Activated T-cell treated with anti-CD3 and anti-CD28 coated beads, Interleukin-2, amount 50 U/mL, for 24 hours (primary cell): ENCODE results near the gene MYO1E.
"Not testable (repeated sequence)": the region's sequence is repeated elsewhere in the genome, so short reads cannot be mapped to it uniquely, and the experiment has no call there.

Experiments used
- DNase-seq: peaks from one replicate; pipeline ENCODE4 v3.0.0-alpha.2; 2020
- H3K27ac Mint-ChIP-seq: 2 replicates; pipeline ENCODE4 v1.8.0; 2020; ENCODE audit warnings: mild to moderate bottlenecking, mixed read lengths
- H3K27me3 Mint-ChIP-seq: 2 replicates; pipeline ENCODE4 v1.8.0; 2020; ENCODE audit warnings: mixed read lengths
- H3K36me3 Mint-ChIP-seq: 2 replicates; pipeline ENCODE4 v1.8.0; 2020; ENCODE audit warnings: low read depth, mixed read lengths
- H3K4me1 Mint-ChIP-seq: 2 replicates; pipeline ENCODE4 v1.8.0; 2020; ENCODE audit warnings: low read depth, mixed read lengths
- H3K4me3 Mint-ChIP-seq: 2 replicates; pipeline ENCODE4 v1.8.0; 2020; ENCODE audit warnings: mild to moderate bottlenecking, moderate library complexity, mixed read lengths
- H3K9me3 Mint-ChIP-seq: 2 replicates; pipeline ENCODE4 v1.8.0; 2020; ENCODE audit warnings: mixed read lengths

Gene MYO1E

DNA sequence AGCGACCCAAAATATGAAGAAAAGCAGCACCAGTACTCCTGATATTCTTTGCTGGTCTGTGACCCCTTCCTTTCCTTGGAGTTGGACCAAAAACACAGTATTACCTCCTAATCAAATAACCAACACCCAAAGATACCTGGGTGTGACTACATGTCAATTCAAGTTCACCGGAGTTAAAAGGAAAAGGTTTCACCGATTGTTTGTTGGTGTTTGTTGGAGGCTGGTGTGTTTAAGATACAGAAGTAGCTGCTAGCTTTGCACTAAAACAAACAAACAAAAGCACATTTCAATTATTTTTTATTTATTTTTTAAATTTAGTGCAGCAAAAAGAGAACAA lies 81.5 kb downstream of the MYO1E start:
- H3K9me3 Mint-ChIP-seq = no peaks in the 10 kb centered on the region
- H3K4me1 Mint-ChIP-seq = peaks cover under 1% of the 10 kb centered on the region
- no peaks in the 10 kb centered on the region for H3K36me3 Mint-ChIP-seq
- no peak overlapping the region for H3K27ac Mint-ChIP-seq
- no peaks in the 10 kb centered on the region for H3K27me3 Mint-ChIP-seq
- DNase-seq = no peak
- H3K4me3 Mint-ChIP-seq = no peak overlapping the region

GRCh38 chr15:59290295-59291212 lies 82.1 kb downstream of the MYO1E start:
- H3K4me3 Mint-ChIP-seq = no peak overlapping the region
- no peaks in the 10 kb centered on the region for H3K4me1 Mint-ChIP-seq
- H3K9me3 Mint-ChIP-seq = no peaks in the 10 kb centered on the region
- H3K27ac Mint-ChIP-seq = no peak overlapping the region
- H3K27me3 Mint-ChIP-seq = no peaks in the 10 kb centered on the region
- DNase-seq = no peak
- no peaks in the 10 kb centered on the region for H3K36me3 Mint-ChIP-seq

DNA sequence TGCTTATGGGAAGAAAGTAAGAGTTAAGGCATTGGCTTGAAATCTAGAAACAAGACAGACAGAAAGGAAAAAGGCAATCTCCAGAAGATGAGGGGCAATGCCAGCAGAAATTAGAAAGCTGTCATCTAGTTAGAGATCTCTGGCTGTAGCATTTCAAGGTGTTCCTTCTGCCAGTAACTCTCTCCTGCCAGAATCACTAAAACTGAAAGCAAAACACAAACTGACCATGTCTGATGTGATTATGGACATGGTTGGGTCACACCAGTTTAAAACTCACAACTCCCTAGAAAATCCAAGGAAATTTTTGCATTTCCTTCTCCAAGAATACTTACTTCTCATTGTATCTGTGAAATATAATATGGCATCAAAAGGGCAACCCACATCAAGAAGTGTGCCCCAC lies 83.1 kb downstream of the MYO1E start:
- no peaks in the 10 kb centered on the region for H3K4me1 Mint-ChIP-seq
- no peak for DNase-seq
- no peak overlapping the region for H3K27ac Mint-ChIP-seq
- no peaks in the 10 kb centered on the region for H3K36me3 Mint-ChIP-seq
- H3K27me3 Mint-ChIP-seq = no peaks in the 10 kb centered on the region
- no peak overlapping the region for H3K4me3 Mint-ChIP-seq
- no peaks in the 10 kb centered on the region for H3K9me3 Mint-ChIP-seq

DNA sequence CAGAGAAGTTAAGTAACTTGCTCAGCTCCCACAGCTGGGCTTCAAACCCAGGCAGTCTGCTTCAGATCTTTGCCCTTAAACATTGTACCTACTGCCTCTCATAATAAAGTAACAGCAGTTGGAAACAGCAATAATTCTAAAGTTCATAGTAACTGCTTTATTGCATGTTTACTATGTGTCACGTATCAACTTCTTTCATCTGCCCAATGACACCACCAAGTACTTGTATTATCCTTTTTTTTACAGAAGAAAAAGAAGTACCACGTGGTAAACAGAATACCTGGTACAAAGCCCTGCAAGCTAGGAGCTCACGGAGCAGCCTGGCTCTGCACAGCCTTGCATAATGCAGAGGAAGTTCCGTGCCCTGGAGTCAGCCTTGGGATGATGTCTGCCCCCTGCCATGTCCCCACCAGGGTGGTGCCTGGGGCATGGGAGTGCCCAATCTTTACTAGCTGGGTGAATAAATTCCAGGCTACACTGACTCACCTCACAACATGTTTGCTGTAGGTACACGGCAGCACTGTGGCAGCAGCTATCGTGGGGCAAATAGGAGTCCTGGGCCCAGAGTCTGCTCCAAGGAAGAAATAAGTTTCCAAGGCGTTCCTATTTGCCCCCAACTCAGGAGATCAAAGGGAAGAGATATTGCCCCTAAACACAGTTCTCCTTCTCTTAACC lies 88.8 kb downstream of the MYO1E start:
- DNase-seq = no peak
- no peaks in the 10 kb centered on the region for H3K36me3 Mint-ChIP-seq
- H3K4me1 Mint-ChIP-seq = no peaks in the 10 kb centered on the region
- H3K9me3 Mint-ChIP-seq = no peaks in the 10 kb centered on the region
- H3K27ac Mint-ChIP-seq = no peak overlapping the region
- no peaks in the 10 kb centered on the region for H3K27me3 Mint-ChIP-seq
- H3K4me3 Mint-ChIP-seq = no peak overlapping the region

DNA sequence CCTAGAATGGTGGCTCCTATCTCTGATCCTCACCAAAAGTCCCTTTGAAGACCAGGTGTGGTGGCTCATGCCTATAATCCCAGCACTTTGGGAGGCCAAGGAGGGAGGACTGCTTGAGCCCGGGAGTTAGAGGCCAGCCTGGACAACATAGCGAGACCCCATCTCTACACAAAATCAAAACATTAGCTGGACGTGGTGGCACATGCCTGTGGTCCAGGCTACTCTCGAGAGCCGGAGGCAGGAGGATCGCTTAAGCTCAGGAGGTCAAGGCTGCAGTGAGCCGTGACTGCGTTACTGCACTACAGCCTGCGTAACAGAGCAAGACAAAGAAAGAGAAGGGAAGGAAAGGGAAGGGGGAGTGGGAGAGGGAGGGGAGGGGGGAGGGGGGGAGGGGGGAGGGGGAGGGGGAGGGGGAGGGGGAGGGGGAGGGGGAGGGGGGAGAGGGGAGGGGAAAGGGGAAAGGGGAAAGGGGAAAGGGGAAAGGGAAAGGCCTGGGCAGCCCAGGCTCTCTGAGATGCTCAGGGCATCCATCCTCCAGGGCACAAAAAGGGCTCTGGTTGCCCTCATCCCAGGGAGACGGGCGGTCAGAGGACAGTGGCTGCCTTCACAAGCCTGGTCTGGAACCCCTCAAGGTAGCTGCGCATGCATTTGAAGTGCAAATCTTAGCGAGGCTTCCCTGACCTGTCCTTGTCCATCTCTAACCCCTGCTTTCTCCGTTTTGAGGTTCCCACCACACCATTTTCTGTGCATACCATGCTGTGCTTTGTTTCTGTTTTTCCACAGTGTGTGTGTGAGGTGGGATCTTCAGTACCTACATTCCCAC lies 89.9 kb downstream of the MYO1E start:
- DNase-seq = no peak
- Mint-ChIP-seq H3K9me3 (no peaks in the 10 kb centered on the region), H3K27ac (no peak overlapping the region), H3K4me1 (no peaks in the 10 kb centered on the region), H3K36me3 (no peaks in the 10 kb centered on the region), H3K27me3 (no peaks in the 10 kb centered on the region), H3K4me3 (no peak overlapping the region)

GRCh38 chr15:59281699-59282098 lies 91.0 kb downstream of the MYO1E start:
- no peak for DNase-seq
- Mint-ChIP-seq H3K27me3 (no peaks in the 10 kb centered on the region), H3K4me1 (no peaks in the 10 kb centered on the region), H3K27ac (no peak overlapping the region), H3K36me3 (no peaks in the 10 kb centered on the region), H3K4me3 (no peak overlapping the region), H3K9me3 (no peaks in the 10 kb centered on the region)

DNA sequence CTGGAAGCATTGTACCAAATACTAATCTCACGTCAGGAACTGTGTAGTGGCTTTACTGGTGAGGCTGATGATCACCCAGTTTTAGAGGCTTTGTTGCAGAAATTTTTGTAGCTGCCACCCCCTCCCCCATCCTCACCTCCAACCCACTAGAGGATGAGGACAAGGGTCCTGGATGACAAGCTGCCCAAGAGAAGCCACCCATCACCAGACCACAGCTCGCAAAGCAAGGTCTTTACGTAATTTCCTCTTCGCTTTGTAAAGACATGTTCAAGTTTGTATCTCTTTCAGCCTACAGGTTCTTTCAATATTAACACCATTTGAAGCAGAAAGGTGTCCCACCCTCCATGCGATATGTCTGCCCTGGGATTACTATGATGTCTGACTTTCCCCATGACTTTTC lies 91.8 kb downstream of the MYO1E start:
- H3K36me3 Mint-ChIP-seq = no peaks in the 10 kb centered on the region
- no peaks in the 10 kb centered on the region for H3K4me1 Mint-ChIP-seq
- DNase-seq = no peak
- H3K9me3 Mint-ChIP-seq = no peaks in the 10 kb centered on the region
- no peaks in the 10 kb centered on the region for H3K27me3 Mint-ChIP-seq
- H3K27ac Mint-ChIP-seq = no peak overlapping the region
- H3K4me3 Mint-ChIP-seq = no peak overlapping the region

DNA sequence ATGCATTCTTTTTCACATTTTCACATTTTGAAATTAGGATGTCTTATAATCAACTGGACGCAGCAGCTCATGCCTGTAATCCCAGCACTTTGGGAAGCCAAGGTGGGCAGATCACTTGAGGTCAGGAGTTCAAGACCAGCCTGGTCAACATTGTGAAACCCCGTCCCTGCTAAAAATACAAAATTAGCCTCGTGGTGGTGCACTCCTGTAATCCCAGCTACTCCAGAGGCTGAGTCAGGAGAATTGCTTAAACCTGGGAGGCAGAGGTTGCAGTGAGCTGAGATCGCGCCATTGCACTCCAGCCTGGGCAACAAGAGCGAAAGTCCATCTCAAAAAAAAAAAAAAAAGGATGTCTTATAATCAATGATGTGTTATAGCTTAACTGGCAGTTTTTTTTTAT lies 92.4 kb downstream of the MYO1E start:
- DNase-seq, H3K27me3 Mint-ChIP-seq, H3K27ac Mint-ChIP-seq, H3K4me1 Mint-ChIP-seq, H3K9me3 Mint-ChIP-seq, H3K36me3 Mint-ChIP-seq, H3K4me3 Mint-ChIP-seq: not testable (repeated sequence)

DNA sequence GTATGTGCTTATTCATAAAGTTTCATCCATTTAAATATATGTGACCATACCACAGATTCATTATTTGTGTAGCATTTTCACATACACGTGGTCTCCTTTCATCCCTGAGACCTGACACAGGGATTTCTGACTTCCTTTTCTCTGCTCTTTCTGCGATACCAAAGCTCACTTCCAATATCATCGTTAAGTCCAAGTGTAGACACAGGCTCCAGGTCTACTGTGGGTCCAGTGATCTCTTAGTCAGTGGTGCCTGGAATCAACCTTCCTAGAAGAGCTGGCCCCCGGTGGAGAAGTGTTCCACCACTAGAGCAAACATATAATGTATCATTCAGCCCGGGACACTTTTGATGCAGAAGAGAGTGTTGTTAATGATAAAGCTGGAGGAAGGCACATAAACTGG lies 93.6 kb downstream of the MYO1E start:
- Mint-ChIP-seq H3K36me3 (no peaks in the 10 kb centered on the region), H3K9me3 (no peaks in the 10 kb centered on the region), H3K4me1 (peaks cover 3% of the 10 kb centered on the region), H3K27ac (no peak overlapping the region), H3K27me3 (no peaks in the 10 kb centered on the region), H3K4me3 (no peak overlapping the region)
- no peak for DNase-seq

DNA sequence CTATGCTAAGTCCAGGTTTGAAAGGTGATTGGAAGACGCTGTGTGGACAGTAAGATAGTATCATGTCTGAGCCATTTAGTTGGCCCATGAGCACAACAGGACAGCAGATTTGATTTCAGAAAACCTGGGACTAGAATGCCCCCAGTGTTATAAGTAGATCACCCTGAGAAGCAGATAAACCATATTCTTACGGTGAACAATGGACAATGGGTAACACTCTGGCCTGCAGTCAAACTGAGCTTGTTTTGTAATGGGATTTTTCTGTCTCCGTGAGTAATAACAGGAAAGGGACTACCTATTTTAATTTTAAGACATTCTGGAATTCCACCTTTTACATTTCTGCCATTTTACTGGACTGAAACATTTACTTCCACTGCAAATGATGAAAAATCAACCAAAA lies 94.6 kb downstream of the MYO1E start:
- no peak overlapping the region for H3K4me3 Mint-ChIP-seq
- H3K27ac Mint-ChIP-seq = no peak overlapping the region
- H3K27me3 Mint-ChIP-seq = no peaks in the 10 kb centered on the region
- H3K36me3 Mint-ChIP-seq = no peaks in the 10 kb centered on the region
- peaks cover 7% of the 10 kb centered on the region for H3K4me1 Mint-ChIP-seq
- no peaks in the 10 kb centered on the region for H3K9me3 Mint-ChIP-seq
- no peak for DNase-seq

DNA sequence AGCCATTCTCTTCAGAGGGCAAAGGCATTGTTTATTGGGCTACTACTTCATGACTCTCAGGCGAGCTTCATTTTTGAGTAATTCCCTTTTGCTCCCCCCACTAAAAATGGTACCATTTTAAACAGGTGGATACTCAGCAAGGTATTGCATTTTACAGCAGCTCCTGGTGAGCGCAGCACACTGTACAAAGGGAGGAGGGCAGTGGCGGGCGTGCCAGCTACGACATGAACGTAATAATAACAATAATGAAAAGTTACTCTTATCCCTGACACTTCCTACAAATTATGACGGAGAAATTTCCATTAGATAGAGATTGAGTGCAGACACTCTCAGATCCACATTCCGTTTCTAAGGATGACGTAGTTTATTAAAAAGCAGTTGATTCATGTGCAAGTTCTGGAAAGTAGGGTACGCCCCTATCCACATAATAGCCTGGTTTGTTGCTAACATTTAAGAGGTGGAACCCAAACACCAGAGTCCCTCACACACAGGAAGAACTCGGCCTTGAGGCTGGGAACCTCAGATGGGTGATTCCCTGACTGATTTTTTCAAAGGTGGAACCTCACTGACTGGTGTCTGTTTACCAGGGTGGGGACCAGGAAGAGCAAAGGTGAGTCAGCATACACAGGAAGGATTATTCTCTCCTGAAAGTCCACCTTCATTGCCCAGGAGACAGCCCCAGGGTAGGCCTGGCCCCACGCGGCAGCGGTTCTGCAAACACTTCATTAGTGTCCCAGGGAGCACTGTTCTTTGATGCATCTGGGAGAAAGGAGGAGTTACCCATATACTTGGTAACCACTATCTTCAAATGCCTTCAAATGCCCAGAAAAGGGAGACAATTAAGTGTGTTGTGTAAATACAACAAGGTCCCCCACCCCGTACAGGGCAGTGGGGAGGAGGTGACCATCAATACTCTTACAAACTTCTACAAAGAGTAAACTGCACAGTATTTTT lies 96.2 kb downstream of the MYO1E start:
- Mint-ChIP-seq H3K27me3 (peaks cover 5% of the 10 kb centered on the region), H3K36me3 (no peaks in the 10 kb centered on the region), H3K27ac (no peak overlapping the region), H3K4me1 (peaks cover 7% of the 10 kb centered on the region), H3K9me3 (no peaks in the 10 kb centered on the region), H3K4me3 (no peak overlapping the region)
- DNase-seq = no peak

DNA sequence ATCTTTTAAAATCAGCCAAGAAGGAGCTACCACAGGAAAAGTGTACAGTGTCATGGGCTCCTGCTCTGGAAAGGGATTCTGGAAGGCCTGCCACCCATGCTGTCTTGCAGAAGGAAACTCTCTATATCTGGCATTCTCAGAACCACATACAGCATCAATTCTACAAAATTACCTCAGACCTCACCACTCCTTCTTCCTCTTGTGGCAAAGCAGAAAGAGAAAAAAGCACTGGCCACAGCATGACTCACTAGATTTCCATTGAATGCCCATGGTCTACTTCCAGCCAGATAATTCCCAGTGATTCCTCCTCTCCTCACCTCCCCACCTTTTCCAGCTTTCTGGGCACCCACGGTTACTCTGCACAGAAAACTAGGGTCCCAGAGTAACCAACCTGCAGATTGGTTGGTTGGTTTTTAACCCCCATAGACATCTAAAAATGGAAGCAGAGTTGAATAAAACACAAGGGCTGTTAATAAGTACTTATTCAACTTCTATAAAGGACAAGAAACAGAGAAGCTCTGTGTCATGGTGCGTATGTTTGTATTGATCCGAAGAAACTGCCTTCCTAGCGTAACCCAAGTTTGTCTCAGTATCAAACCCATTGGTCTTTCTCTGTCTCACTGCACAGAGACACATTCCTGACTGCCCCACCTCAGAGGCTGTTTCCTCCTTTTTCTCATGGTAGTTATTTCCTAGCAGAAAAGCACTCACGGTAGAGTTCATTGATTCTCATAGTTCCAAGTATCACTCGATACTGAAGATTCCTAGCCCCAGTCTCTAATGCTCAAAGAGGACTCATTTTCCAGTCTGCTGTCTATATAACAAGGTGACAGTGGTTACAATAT lies 98.3 kb downstream of the MYO1E start:
- peaks cover 5% of the 10 kb centered on the region for H3K27me3 Mint-ChIP-seq
- peaks cover 7% of the 10 kb centered on the region for H3K4me1 Mint-ChIP-seq
- H3K27ac Mint-ChIP-seq = no peak overlapping the region
- H3K36me3 Mint-ChIP-seq = no peaks in the 10 kb centered on the region
- no peak for DNase-seq
- no peaks in the 10 kb centered on the region for H3K9me3 Mint-ChIP-seq
- no peak overlapping the region for H3K4me3 Mint-ChIP-seq

- DNase-seq = no peak
- Mint-ChIP-seq H3K27ac (no peak overlapping the region), H3K27me3 (peaks cover 11% of the 10 kb centered on the region), H3K9me3 (no peaks in the 10 kb centered on the region), H3K36me3 (no peaks in the 10 kb centered on the region), H3K4me3 (no peak overlapping the region), H3K4me1 (peaks cover 10% of the 10 kb centered on the region)
Observed at GRCh38 chr15:59273234-59273633, 99.4 kb downstream of the MYO1E start.
